NCI-H187 treated with DMSO at 0.1 percent for 48 hours (cell line): ENCODE data around the gene RIMBP2.

Source experiments
- DNase-seq: peaks from one replicate; lab custom pipeline; 2025; lab: John Stamatoyannopoulos, UW

RIMBP2 gene

DNA sequence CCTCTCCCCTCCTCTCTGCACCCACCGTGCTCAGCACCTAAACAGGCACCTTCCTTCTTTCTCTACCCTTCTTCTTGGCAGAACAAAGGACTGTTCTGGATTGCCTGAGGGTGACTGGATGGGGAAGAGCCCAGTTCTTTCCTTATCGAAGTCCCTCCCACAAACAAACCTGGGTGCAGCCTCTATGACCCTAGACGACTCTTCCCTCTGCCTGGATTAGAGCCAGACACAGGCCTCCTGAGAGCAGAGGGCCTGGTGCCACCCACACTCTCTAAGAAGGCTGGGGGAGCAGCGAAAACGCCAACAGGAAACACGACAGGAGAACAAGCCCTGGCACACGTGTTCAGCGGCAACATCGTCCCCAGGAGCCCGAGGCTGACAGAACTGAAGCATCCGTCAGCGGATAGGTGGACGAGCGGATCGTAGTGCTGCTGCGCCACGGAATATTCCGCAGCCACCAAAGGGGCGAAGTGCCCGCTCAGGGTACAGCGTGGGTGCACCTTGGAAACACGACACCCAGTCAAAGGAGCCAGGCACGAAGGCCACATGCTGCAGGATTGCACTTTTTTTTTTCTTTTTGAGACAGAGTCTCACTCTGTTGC is 38.0 kb downstream of the RIMBP2 start:
- DNase-seq, result no peak

DNA sequence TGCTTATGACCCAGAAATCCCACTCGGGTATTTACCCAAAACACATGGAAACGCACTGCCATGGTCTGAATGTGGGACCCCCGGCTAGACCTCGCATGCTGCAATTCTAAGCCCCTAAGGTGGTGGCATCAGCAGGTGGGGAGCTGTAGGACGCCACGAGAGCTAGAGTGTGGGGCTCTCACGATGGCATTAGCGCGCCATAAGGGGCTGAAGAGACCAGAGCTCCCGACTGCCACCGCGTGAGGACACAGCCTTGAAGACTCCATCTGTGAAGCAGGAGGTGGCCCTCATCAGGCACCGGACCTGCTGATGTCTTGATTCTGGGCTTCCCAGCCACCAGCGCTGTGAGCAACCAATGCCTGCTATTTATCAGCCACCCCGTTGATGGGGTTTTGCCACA is 40.3 kb downstream of the RIMBP2 start:
- no peak for DNase-seq

DNA sequence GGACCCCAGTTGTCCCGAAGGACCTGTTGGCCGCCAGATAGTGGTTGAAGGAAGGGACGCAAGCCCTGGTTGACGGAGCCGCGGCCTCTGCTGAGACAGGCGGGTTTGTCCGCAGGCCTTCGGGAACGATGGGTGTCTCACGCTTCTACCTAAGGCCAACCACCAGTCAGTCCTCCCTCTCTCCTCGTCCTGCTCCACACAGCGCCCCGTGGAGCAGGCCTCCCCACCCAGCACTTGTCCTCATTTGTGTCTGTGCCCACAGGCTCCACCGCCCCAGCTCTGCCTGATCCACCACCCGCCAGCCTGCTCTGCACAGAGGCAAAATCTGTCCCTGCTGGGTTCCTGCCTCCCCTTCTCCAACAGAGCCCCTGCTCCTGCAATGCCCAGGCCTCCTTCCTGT is 41.0 kb downstream of the RIMBP2 start:
- DNase-seq, result no peak

DNA sequence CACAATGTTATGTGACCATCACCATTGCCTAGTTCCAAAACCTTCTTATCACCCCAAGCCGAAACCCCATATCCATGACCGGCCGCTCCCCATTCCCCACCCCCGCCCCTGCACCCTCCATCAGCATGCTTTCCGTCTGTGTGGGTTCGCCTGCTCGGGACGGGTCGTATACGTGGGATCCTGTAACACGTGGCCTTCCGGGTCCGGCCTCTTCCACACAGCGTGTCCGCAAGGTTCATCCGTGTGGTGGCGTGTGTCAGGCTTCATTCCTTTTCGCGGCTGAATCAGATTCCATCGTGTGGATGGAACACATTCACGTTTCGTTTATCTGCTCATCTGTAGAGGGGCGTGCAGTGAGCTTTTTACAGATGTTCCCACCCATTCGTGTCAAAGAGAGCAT is 41.4 kb downstream of the RIMBP2 start:
- DNase-seq, result no peak

DNA sequence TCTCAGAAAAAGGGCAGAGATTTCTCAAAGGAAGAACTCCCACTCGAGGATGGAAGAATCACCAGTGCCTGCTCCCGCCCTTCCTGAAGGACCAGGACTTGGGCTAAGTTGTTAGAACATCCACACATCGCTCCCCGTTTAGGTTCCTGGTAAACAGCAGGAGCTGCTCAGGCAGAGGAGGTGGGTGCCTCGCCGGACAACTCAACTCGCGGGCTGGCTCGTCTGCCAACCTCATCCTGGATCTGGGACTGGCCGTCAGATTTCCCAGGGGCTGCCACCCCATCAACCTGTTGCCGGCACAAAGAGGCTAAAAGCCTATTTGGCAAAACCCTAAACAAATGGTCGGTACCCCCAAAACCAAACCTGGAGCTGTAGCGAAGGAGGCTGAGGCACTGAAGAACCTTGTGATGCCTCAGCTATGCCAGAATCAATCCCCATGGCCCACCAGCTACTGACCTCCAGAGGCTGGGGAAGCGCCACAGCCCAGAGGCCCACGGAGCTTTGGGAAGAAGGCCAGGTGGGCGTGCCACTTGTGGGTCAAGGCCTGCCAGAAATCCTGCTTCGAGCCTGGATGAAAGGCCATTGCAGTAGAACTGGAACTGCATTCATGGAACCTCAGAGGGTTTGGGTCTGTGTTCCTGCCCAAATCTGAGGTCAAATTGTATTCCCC is 42.9 kb downstream of the RIMBP2 start:
- no peak for DNase-seq

DNA sequence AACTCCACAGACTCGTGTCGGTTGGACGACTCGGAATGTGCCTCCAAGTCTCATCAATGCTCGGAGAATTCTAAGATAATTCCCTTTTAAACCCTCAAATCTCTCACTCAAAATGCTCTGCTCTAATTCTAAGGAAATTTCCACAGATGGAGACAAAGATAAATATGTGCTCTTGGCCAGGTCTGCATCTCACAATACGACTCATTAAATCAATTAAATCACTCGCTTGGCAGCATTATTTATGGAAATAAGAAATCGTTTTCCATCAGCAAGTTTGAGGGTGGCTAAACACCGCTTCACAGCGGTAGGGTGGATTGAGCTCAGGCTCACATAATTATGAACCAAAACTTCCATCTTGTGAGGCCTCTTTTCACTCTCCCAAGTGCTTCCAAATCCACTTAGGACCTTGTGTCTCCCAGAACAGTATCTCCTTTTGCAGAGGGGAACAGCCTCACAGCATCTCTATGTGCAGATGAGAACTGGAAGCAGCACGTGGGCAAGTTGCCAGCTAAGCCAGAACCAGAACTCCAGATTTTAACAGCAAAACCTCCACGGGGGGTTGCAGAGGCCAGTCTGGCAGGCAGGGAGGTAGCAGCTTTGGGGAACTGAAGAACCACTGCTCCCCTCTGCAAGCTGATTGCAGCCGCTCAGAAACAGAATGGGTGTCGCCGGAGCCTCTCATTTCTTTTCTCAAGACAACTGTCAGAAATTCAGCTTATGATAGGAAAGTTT is 43.8 kb downstream of the RIMBP2 start:
- DNase-seq, result no peak

DNA sequence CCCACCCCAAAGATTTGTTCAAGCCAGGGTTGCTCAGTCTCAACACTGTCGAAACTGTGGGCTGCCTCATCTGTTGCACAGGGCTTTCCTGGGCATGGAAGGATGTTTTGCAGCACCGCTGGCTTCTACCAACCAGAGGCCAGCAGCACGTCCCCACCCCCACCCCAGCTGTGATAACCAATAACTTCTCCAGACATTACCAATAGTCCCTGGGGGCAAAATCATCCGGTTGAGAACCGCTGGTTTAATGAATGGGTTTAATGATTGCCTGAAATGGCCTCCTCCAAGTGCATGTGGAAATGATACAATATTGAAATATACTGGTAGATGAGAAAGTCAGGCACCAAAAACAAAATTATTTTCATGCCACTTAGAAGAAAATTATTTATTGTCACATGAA is 44.5 kb downstream of the RIMBP2 start:
- no peak for DNase-seq

DNA sequence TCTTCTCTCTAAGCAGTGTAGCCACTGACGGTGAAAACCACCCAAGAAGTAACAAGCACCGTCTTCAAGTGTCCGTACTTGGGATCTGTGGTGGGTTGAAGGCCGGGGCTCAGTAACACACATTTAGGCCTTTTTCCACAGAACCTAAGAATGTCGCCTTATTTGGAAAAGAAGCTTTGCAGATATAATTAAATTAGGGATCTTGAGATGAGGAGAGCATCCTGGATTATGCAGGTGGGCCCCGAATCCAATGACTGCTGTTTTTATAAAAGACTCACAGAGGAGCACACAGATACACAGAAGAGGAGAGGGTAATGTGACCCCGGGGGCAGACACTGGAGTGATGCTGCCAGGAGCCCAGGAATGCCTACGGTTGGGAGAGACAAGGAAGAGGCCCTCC is 46.3 kb downstream of the RIMBP2 start:
- DNase-seq, result no peak

DNA sequence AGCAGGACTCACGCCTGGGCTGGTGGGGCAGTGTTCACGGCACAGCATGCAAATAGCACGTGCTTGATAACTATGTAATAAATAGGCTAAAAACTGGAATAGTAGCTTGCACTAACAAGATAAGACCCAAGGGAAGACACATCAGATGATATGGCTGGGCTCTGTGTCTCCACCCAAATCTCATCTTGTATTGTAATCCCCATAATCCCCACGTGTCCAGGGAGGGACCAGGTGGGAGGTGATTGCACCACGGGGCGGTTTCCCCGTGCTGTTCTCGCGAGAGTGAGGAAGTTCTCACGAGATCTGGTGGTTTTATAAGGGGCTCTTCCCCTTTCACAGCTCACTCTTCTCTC is 46.9 kb downstream of the RIMBP2 start:
- DNase-seq, result no peak

DNA sequence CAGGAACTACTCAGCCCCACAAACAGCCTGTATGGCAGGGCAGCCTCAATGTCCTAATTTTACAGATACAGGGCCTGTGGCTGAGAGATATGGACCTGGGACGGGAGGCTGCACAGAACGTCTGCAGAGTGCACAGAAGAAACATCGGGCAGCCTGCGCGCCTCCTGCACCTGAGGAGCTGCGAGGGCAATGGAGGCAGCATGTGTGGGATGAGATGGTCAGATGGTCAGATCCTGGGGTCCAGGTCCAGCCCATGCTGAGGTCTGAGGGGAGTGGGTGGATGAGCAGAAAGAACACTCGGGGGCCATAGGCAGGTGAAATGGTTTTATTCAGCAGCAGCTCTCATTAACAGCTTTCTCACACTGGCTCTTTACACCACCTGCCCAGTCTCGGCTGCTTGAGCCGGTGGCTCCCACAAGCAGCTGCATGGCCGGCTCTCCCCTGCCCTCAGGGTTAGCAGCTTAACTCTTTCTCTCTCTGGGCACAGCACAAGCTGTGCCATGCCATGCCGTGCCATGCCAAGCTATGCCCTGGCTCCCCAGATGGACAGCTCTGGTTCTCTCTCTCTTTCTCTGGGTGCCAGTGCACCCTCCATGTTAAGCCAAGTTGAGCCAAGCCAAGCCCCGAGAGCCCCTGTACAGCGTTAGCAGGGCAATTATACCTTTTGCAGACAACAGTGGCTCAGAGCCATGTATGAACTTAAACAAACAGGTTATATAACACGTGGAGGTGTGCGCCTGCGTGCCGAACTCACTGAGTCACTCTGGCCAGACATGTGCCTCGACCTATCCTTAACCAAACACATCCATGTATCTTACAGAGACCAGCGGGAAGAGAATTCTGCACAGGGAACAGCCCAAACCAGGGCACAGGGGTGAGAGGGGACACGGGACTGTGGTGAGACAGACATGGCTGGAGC is 47.6 kb downstream of the RIMBP2 start:
- no peak for DNase-seq

DNA sequence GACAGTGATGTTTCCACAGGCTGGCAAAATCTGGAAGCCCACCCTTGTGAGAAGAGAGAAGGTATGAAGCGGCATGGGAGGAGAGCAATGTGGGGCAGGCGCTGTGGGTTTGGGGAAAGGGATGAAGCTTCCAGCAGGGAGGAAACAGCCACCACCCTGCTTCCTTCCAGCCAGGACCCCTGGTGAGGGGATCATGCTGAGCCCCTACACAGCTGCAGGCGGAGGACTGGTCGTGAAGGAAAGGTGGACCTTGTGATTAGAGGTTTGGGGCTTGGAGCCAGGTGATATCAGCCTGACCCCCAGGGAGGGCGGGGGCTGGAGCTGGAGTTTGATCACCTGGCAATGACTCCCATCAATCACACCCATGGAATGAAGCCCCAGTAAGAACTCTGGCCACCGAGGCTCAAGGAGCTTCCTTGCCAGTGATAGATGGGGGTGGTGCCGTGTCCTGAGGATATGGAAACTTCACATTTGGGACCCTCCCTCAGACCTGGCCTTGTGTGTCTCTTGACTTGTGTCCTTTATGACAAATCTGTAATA is 48.6 kb downstream of the RIMBP2 start:
- no peak for DNase-seq

DNA sequence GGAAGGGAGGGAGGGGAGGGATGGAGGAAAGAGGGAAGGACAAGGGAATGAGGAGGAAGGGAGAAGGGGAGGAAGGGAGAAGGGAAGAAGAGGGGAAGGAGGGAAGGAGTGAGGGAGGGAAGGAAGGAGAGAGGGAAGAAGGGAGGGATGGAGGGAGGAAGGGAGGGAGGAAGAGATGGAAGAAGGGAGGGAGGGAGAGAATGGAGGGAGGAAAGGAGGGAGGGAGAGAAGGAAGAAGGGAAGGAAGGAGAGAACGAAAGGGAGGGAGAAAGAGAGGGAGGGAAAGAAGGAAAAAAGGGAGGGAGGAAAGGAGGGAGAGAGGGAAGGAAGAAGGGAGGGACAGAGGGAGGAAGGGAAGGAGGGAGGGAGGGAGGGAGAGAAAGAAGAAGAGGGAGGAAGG is 49.5 kb downstream of the RIMBP2 start:
- DNase-seq, result no peak

DNA sequence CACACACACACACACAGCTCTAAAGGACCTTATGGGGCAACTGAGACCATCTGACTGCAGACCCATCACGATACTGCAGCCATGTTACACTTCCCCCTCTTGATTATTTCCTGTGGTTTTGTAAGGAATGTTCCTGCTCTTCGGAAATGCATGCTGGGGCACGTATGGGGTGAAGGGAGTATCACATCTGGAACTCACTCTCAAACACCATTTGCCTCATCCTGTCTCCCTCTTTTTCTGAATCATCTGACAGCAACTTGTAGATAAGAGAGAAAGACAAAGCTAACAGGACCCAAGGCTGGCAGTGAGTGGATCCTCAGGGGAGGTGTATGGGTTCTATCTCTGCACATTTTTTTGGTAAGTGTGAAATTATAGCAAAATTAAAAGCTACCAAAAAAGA is 50.3 kb downstream of the RIMBP2 start:
- no peak for DNase-seq

DNA sequence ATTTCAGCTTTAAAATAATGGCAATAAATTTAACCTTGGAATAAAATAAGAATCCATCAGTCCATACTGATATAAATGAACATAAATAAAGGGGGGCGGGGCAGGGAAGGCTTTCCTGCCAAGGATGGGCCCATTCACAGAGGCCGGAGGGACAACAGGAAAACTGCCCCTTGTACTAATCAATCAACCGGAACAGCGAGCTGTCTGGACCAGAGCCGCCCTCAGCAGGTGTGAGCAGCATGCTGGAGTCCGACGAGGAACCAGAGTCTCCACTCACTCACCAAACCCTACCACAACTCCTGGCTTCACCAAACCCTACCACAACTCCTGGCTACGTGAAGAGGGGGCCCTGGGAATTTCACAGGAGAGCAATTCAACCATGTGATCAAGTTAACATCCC is 51.3 kb downstream of the RIMBP2 start:
- no peak for DNase-seq

DNA sequence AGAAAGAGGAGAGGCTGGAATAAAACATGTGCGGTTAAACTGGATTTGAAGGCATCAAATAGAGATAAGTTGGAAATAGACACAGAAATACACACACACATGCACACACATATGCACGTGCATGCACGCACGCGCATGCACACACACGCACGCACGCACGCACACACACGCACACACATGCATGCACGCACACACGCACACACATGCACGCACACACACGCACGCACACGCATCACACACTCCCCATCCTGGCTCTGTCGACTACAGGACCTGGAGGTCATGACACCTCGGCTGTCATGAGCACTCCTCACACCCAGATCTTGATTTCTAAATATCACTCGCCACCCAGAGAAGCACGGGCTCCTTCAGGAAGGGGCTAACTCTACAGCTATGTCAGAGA is 51.8 kb downstream of the RIMBP2 start:
- no peak for DNase-seq

DNA sequence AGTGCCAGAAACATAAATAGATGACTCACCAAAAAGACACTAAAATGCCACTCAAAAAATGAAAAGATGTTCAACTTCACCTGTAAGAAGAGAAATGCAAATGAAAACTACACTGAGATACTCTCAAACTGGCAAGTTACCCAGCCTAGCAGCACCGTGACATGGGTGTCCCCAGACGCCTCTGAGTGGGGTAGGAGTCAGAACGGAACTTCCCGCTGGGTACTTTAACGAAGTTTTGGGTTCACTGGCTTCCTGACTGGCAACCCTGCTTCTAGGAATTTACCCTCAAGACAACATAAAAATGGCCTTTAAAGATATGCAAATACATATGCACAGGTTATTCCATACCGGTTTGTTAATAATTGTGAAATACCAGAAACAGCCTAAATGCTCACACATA is 52.6 kb downstream of the RIMBP2 start:
- no peak for DNase-seq

DNA sequence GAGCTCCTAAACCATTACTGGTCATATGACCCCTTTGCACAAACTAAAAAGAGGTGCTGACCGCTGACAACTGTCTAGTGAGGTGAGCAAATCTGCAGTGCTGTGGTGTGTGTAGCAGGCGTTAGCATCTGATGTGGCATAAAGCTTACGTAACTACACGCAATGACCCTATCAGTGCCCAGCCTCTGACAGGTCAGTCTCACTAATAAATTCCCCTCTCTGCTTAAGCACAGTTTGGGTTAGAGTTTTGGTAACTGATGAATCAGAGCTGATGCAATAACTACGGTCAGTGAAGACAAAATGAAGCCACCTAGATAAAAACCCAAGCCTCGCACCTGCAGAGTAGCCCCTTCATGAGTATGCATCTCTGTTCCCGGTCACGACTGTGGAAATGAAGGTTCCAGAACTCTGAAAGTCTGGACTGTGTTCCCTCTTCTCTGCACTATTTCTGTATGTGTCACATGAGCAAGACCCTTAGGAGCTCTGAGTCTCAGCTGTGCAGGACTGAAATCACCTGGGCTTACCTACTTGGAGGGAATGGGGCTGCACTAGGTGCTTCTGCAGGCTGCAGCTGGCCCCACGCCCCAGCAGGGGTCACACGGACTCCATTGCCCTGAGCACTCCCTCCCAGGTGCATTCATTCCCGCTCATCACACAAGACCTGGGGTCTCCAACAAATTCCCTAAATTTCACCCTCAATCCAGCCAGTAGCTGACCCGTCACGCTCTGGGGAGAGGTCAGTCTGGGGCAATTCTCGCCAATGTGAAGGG is 54.4 kb downstream of the RIMBP2 start:
- DNase-seq, result no peak

DNA sequence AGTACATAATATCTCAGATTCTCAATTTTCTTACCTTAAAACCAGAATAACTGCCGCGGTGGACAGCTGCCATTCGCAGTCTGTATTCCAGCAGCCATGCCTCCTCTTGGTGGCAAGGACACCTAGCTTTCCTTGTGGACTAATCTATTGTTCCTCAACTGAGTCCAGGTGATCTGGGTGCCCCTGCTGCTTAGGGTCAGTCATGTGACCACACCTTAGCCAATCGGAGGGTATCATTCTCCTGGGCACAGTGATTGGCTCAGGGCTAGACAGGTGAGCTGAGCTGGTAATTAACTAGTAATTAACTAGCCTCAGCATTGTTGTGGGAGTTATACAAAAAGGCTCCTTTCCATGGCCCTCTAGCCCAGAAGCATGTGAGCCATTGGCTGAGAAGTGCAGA is 55.0 kb downstream of the RIMBP2 start:
- no peak for DNase-seq

DNA sequence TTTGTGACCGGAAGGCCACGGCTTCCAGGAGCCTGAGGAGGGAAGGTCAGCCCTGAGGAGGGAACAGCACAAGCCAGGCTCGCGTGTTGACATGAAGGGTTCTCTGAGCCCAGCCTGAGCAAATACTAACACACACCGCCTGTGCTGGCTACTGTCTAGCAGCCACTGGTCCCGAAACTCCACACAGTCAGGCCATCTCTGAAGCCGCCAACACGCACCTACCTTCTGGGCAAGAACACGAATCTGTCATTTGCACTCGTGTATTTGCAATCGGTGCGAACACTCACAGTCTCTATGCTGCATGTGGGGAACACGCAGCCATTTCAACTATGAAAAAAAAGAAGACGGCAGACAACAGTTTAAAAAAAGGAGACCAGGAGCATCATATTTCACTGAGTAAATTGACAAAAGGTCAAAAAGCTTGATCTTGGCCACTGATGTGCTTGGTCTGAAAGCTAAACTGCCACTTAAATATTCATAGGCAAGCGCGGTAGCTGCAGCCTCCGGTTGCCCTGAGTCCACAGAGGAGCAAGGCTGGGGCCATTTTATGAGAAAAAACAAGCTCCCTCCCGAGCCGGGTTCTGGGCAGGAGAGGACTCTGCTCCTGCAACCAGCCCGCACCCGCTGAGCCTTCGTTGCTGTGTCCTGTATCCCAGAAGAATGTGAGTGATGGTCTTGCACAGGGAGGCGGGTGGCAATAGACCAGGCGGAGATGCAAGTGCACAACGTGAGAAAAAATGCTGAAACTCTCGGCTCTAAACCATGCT is 57.8 kb downstream of the RIMBP2 start:
- no peak for DNase-seq

DNA sequence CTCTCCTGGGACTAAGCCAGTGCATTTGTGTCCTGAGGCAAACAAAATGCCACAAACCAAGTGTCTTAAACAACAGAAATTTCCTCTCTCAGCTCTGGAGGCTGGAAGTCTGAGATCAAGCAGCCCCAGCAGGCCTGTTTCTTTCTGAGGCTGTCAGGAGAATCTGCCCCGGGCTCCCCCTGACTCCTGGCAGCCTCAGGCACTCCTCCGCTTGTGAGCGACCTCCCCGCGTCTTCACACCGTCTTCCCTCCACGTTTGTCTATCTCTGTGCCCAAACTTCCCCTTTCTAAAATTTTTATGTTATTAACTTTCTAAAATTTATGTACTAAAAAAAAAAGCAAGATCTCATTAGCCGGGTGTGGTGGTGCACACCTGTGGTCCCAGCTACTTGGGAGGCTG is 59.7 kb downstream of the RIMBP2 start:
- DNase-seq, result no peak

DNA sequence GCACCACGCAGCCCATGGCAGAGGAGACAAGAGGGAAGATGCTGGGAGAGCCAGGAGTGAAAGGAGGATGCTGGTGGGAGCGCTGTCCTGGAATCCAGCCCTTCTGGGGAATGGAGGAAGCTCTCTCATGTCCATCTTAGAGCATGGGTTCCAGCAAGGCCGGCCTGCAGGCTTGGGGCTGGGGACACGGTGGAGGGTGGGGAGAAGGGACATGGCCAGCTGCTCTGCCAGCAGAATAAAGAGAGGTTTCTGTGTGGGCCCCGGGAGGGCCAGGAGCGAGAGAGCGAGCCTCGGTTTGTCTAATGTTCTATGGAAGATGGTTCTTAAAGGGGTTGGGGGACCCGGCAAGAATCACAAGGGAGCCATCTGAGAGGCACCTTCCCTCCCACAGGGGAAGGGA is 60.2 kb downstream of the RIMBP2 start:
- no peak for DNase-seq
